DOHH2 (cell line): ENCODE measurements around the gene ABCC8.

Experiments used
- H3F3A ChIP-seq: fragments of 200-600 bp; sonication (generic), shearing (Covaris generic); 2 replicates; pipeline ENCODE4 v1.6.0; 2016; ENCODE audit warnings: antibody characterized with exemption, mild to moderate bottlenecking; ENCODE audit not compliant: control insufficient read depth, insufficient read depth
- H3K27ac ChIP-seq: fragments of 200-600 bp; sonication (generic); 2 replicates; pipeline ENCODE4 v1.5.1; 2014; ENCODE audit warnings: low read depth, mild to moderate bottlenecking, low read length, moderate library complexity
- H3K27me3 ChIP-seq: fragments of 200-600 bp; sonication (generic); 2 replicates; pipeline ENCODE4 v1.6.1; 2014; ENCODE audit warnings: mild to moderate bottlenecking, low read length, mixed read lengths; ENCODE audit not compliant: control insufficient read depth
- H3K36me3 ChIP-seq: fragments of 200-600 bp; sonication (generic); 2 replicates; pipeline ENCODE4 v1.6.1; 2014; ENCODE audit warnings: mild to moderate bottlenecking, low read length, moderate library complexity, mixed read lengths; ENCODE audit not compliant: control insufficient read depth
- H3K4me1 ChIP-seq: fragments of 200-600 bp; sonication (generic); 2 replicates; pipeline ENCODE4 v1.6.1; 2014; ENCODE audit warnings: mild to moderate bottlenecking, low read length, mixed read lengths; ENCODE audit not compliant: control insufficient read depth
- H3K4me2 ChIP-seq: fragments of 200-600 bp; sonication (generic); 2 replicates; pipeline ENCODE4 v1.6.0; 2014; ENCODE audit warnings: mild to moderate bottlenecking, low read length, moderate library complexity
- H3K4me3 ChIP-seq: fragments of 200-600 bp; sonication (generic); 2 replicates; pipeline ENCODE4 v1.5.1; 2014; ENCODE audit warnings: mild to moderate bottlenecking, low read length, mixed read lengths
- H3K79me2 ChIP-seq: fragments of 200-600 bp; sonication (generic); 2 replicates; pipeline ENCODE4 v1.6.1; 2014; ENCODE audit warnings: mild to moderate bottlenecking, low read length, mixed read lengths; ENCODE audit not compliant: control insufficient read depth
- H3K9me2 ChIP-seq: fragments of 200-600 bp; sonication (generic); replicated peaks from 2 replicates; pipeline ENCODE4 v1.6.1; 2014; ENCODE audit warnings: mild to moderate bottlenecking, low read length, mixed read lengths; ENCODE audit not compliant: control insufficient read depth
- H3K9me3 ChIP-seq: fragments of 200-600 bp; sonication (generic); 2 replicates; pipeline ENCODE4 v1.6.1; 2014; ENCODE audit warnings: antibody characterized with exemption, low read length, mixed read lengths; ENCODE audit not compliant: control insufficient read depth, insufficient read depth
- H4K20me1 ChIP-seq: fragments of 200-600 bp; sonication (generic); 2 replicates; pipeline ENCODE4 v1.6.0; 2014; ENCODE audit warnings: low read depth, mild to moderate bottlenecking, antibody characterized with exemption, low read length, moderate library complexity; ENCODE audit not compliant: control insufficient read depth, insufficient read depth
- CTCF ChIP-seq: fragments of 200-600 bp; sonication (generic); IDR thresholded peaks from one replicate; pipeline ENCODE4 v1.5.1; 2014; ENCODE audit warnings: antibody characterized with exemption, mild to moderate bottlenecking, low read depth, low read length; ENCODE audit not compliant: poor library complexity, severe bottlenecking
- EZH2phosphoT487 ChIP-seq: fragments of 200-600 bp; sonication (generic); IDR thresholded peaks from 2 replicates; pipeline ENCODE4 v1.6.1; 2017; ENCODE audit warnings: borderline replicate concordance, mild to moderate bottlenecking, antibody characterized with exemption, low read length, moderate library complexity, mixed read lengths

Gene ABCC8

GRCh38 chr11:17458268-17458667 lies 18.4 kb downstream of the ABCC8 start:
- TF ChIP-seq CTCF (no peak), EZH2phosphoT487 (no peak)
- Histone ChIP-seq H3K4me1 (no peaks in the 10 kb centered on the region), H4K20me1 (no peaks in the 10 kb centered on the region), H3K27me3 (peaks cover 13% of the 10 kb centered on the region), H3K4me2 (no peak overlapping the region), H3K9me3 (no peaks in the 10 kb centered on the region), H3F3A (no peaks in the 10 kb centered on the region), H3K79me2 (no peaks in the 10 kb centered on the region), H3K4me3 (no peak overlapping the region), H3K27ac (no peak overlapping the region), H3K36me3 (no peaks in the 10 kb centered on the region), H3K9me2 (no peaks in the 10 kb centered on the region)

GRCh38 chr11:17457396-17458173 lies 19.1 kb downstream of the ABCC8 start:
- Histone ChIP-seq H3K9me3 (no peaks in the 10 kb centered on the region), H3K4me2 (no peak overlapping the region), H3K27ac (no peak overlapping the region), H3K4me1 (no peaks in the 10 kb centered on the region), H3K79me2 (no peaks in the 10 kb centered on the region), H3F3A (no peaks in the 10 kb centered on the region), H3K9me2 (no peaks in the 10 kb centered on the region), H3K27me3 (peaks cover 13% of the 10 kb centered on the region), H3K4me3 (no peak overlapping the region), H3K36me3 (no peaks in the 10 kb centered on the region), H4K20me1 (no peaks in the 10 kb centered on the region)
- no peak for TF ChIP-seq CTCF
- no peak for TF ChIP-seq EZH2phosphoT487

GRCh38 chr11:17452668-17453067 lies 24.0 kb downstream of the ABCC8 start:
- H3K4me1 ChIP-seq, result no peaks in the 10 kb centered on the region
- no peaks in the 10 kb centered on the region for H3F3A ChIP-seq
- no peaks in the 10 kb centered on the region for H4K20me1 ChIP-seq
- no peaks in the 10 kb centered on the region for H3K79me2 ChIP-seq
- no peak overlapping the region for H3K27ac ChIP-seq
- TF ChIP-seq EZH2phosphoT487 (no peak), CTCF (no peak)
- H3K36me3 ChIP-seq, result no peaks in the 10 kb centered on the region
- no peaks in the 10 kb centered on the region for H3K9me2 ChIP-seq
- H3K27me3 ChIP-seq, result peaks cover 25% of the 10 kb centered on the region
- no peak overlapping the region for H3K4me2 ChIP-seq
- no peak overlapping the region for H3K4me3 ChIP-seq
- H3K9me3 ChIP-seq, result no peaks in the 10 kb centered on the region
